HuH-7.5 (cell line): ENCODE data around the gene B3GALT4.

Experiments used
- DNase-seq: peaks from one replicate; pipeline ENCODE4 v3.0.0; 2011; ENCODE audit warnings: low spot score

Gene B3GALT4

GRCh38 chr6:33292996-33293682 is 16.2 kb downstream of the B3GALT4 start:
- DNase-seq = no peak

GRCh38 chr6:33294086-33294823 is 17.3 kb downstream of the B3GALT4 start:
- no peak for DNase-seq

- no peak for DNase-seq
Measured at GRCh38 chr6:33295621-33296369, 18.9 kb downstream of the B3GALT4 start.

GRCh38 chr6:33296797-33297405 is 20.0 kb downstream of the B3GALT4 start:
- no peak for DNase-seq

GRCh38 chr6:33297406-33297955 is 20.6 kb downstream of the B3GALT4 start:
- DNase-seq = peak; percentile 34

GRCh38 chr6:33297956-33298772 is 21.2 kb downstream of the B3GALT4 start:
- peak; percentile 54 for DNase-seq

- no peak for DNase-seq
Measured at GRCh38 chr6:33298773-33299236, 21.9 kb downstream of the B3GALT4 start, which contains the start of gene RGL2. RGL2 (minus strand) TSS chr6:33298942; CDS start chr6:33298610, 332 bp downstream.

- DNase-seq = peak; percentile 72
Measured at GRCh38 chr6:33299237-33299944, 22.5 kb downstream of the B3GALT4 start.

- DNase-seq = no peak
Measured at GRCh38 chr6:33301877-33302276, 25.0 kb downstream of the B3GALT4 start.

- no peak for DNase-seq
Measured at GRCh38 chr6:33304216-33304615, 27.3 kb downstream of the B3GALT4 start.

GRCh38 chr6:33305052-33305451 is 28.1 kb downstream of the B3GALT4 start:
- DNase-seq = no peak

GRCh38 chr6:33306356-33306755 is 29.4 kb downstream of the B3GALT4 start:
- no peak for DNase-seq

GRCh38 chr6:33312361-33313104 is 35.6 kb downstream of the B3GALT4 start:
- DNase-seq = peak; percentile 71

GRCh38 chr6:33313105-33313708 is 36.3 kb downstream of the B3GALT4 start:
- peak; percentile 36 for DNase-seq

GRCh38 chr6:33313709-33314514 is 37.0 kb downstream of the B3GALT4 start, which contains the start of gene TAPBP:
TAPBP (minus strand) TSS chr6:33314078; CDS start chr6:33314041, 37 bp downstream.
- DNase-seq = peak; percentile 51

- DNase-seq = peak; percentile 31
Measured at GRCh38 chr6:33314515-33314942, 37.6 kb downstream of the B3GALT4 start.

- no peak for DNase-seq
Measured at GRCh38 chr6:33314943-33315792, 38.2 kb downstream of the B3GALT4 start.
